Activated gamma-delta T cell treated with anti-CD3 and anti-CD28 coated beads, Interleukin-2, amount 50 U/mL, for 16 hours (primary cell): ENCODE measurements around the gene SNAPC4.
"Not testable (repeated sequence)": the region's sequence is repeated elsewhere in the genome, so short reads cannot be mapped to it uniquely, and the experiment has no call there.

Source experiments
- DNase-seq: peaks from one replicate; pipeline ENCODE4 v3.0.0-alpha.2; 2020; ENCODE audit warnings: low read depth

Gene SNAPC4

DNA sequence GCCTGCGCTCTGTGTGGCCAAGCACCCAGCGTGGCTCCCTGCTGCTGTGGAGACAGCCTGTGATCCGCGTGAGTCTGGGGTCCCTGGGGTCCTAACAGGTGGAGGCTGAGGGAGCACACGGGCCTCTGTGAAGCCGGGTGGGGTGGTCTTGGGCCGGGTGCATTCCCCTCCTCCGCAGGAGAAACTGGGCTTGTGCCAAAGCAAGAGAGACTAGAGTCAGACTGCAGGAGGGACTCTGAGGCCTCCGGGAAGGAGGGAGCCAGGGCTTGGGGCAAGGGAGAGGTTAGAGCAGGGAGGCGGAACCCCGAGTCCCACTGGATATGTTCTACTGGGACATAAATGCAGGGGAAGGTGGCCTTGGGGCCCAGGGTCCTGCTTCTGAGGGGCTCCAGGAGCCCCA, 46.9 kb downstream of the SNAPC4 start:
- DNase-seq = no peak

GRCh38 chr9:136352682-136353081, 47.3 kb downstream of the SNAPC4 start:
- DNase-seq = no peak

DNA sequence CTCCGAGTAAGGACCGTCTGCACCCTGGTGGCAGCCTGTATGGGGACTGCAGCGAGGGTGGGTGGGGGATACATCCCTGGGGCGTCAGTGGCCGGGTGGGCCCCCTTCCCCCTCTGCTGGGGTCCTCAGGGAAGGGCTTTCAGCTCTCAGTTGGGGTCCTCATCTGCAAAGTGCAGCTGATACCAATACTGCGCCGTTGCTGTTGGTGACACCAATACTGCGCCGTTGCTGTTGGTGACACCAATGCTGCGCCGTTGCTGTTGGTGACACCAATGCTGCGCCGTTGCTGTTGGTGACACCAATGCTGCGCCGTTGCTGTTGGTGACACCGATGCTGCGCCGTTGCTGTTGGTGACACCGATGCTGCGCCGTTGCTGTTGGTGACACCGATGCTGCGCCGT, 48.1 kb downstream of the SNAPC4 start:
- not testable (repeated sequence) for DNase-seq

DNA sequence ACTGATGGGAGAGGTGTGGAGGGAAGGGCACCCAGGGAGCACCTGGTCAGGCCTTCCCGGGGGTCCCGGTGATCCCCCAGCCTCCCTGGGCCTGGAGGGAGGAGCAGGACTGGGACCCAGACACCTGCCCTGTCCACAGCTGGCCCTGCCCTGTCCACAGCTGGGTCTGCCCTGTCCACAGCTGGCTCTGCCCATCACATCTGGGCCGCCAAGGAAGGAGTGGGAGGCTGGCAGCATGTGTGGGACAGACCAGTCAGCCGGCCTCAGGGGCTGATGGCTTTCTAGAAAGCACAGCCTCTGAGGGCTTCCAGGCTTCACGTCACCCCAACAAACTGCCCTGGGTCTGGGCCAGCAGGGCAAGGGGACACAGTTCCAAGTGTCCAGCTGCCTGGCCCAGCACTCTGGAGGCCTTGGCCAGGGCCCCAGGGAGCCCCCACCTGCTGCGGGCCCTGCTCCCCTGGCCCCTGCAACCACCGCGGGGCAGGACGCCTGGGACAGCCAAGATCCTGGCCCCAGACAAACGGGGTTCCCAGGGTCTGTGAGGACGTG, 48.6 kb downstream of the SNAPC4 start:
- DNase-seq = no peak
